ENCODE data around the gene ACO1.

The ACO1 gene

DNA sequence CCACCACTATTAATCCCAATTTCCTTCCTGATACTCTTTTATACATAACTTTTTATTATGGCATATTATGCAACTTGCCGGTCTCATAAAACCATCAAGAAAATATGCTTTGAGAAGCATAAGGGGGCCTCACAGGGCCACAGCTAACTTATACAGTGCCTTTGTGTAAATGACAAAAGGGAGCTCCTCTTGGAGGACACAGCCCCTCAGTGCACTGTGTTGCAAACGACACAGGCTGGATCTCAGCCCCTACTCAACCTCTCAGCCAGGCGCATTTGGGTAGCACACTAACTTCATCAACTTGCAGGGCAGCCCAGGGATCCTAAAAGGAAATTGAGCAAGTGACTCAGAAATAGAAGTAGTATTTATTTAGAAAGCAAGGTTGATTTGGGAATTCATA, 106.2 kb downstream of the ACO1 start:
- TF ChIP-seq, protein P1, sequence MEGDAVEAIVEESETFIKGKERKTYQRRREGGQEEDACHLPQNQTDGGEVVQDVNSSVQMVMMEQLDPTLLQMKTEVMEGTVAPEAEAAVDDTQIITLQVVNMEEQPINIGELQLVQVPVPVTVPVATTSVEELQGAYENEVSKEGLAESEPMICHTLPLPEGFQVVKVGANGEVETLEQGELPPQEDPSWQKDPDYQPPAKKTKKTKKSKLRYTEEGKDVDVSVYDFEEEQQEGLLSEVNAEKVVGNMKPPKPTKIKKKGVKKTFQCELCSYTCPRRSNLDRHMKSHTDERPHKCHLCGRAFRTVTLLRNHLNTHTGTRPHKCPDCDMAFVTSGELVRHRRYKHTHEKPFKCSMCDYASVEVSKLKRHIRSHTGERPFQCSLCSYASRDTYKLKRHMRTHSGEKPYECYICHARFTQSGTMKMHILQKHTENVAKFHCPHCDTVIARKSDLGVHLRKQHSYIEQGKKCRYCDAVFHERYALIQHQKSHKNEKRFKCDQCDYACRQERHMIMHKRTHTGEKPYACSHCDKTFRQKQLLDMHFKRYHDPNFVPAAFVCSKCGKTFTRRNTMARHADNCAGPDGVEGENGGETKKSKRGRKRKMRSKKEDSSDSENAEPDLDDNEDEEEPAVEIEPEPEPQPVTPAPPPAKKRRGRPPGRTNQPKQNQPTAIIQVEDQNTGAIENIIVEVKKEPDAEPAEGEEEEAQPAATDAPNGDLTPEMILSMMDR (IDR thresholded peaks at IDR 0.05; ENCODE audit: extremely low read depth, missing control alignments), result no peak
- DNase-seq (ENCODE audit: low spot score), result no peak

- no peak for DNase-seq (ENCODE audit: low spot score)
- TF ChIP-seq, protein P1 (IDR thresholded peaks at IDR 0.05; ENCODE audit: extremely low read depth, missing control alignments), result no peak
These were observed 113.5 kb downstream of the ACO1 start for GRCh38 chr9:32497921-32498320.

DNA sequence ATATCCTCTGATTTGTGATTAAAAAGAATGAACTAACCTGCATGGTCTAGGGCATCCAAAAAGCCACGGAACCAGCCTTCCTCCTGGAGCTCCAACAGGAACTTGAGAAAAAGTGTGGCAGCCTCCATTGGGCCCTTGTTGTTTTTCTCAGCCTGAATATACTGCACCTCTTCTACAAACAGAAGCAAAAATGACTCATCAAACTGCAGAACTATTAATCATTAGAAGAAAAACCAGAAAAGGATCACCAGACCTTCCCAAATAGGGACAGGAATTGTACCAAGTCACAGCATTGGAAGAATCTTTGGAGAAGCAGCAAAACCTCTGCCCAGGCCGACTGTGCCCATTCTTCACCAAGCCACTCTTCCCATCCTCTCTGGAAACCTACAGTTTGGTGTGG, 116.3 kb downstream of the ACO1 start:
- no peak for DNase-seq (ENCODE audit: low spot score)
- TF ChIP-seq, protein P1 (IDR thresholded peaks at IDR 0.05; ENCODE audit: extremely low read depth, missing control alignments), result no peak

GRCh38 chr9:32501868-32502267, 117.4 kb downstream of the ACO1 start:
- TF ChIP-seq, protein P1 (IDR thresholded peaks at IDR 0.05; ENCODE audit: extremely low read depth, missing control alignments), result no peak
- no peak for DNase-seq (ENCODE audit: low spot score)

DNA sequence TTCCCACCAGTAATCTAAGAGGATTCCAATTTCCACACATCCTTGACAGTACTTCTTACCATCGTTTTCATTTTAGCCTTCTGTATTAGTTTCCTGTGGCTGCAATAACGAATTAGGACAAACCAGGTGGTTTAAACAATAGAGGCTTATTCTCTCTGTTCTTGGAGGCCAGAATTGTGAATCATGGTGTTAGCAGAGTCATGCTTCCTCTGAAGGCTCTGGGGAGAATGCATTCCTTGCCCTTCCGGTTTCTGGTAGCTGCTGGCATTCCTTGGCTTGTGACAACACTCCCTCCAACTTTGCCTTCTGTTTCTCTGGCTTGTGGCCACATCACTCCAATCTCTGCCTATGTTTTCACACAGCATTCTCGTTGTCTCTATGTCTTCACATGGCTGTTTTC, 118.0 kb downstream of the ACO1 start:
- TF ChIP-seq, protein P1 (IDR thresholded peaks at IDR 0.05; ENCODE audit: extremely low read depth, missing control alignments), result no peak
- no peak for DNase-seq (ENCODE audit: low spot score)

GRCh38 chr9:32503008-32503407, 118.6 kb downstream of the ACO1 start:
- DNase-seq (ENCODE audit: low spot score), result no peak
- TF ChIP-seq, protein P1 (IDR thresholded peaks at IDR 0.05; ENCODE audit: extremely low read depth, missing control alignments), result no peak
